Testis (tissue), 2 donors: ENCODE data around the gene CBFA2T2.

Experiments
- POLR2A ChIP-seq: fragments of 450-650 bp; IDR thresholded peaks from one replicate; pipeline ENCODE4 v1.6.1; 2017; ENCODE audit warnings: antibody characterized with exemption, mild to moderate bottlenecking, moderate library complexity
- TF ChIP-seq, protein P1 (sequence below), 3 experiments: fragments of 450-650 bp in 2 of 3; fragments of 200-600 bp in 1 of 3; sonication (generic) in 1 of 3; IDR thresholded peaks; one replicate each; pipeline ENCODE4 v1.5.1; 2016 to 2019; ENCODE audit warnings: antibody characterized with exemption in 3 of 3, mild to moderate bottlenecking in 2 of 3, moderate library complexity in 1 of 3

DNA sequence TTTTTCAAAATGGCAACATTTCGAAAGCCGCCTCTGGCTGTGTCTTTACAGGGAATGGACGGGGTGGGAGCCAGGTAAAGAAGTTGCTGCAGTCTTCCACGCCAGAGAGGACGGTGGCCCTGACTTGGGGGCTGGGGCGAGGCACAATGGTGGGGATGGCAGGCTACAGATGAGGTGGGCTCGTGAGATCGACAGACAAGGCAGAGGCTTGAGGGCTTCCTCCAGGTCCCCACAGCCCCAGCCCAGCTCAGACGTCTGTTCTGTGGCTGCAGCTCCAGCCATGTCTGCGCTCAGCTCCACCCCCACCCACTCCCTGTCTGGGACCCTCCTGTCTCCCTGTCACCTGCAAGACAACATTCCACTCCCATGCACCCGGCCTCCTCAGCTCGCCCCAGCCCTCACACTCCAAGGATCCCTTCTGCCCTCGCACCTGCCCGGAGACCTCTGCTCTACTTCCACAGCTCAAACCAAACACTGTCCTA lies 164.8 kb downstream of the CBFA2T2 start:
- TF ChIP-seq, protein P1, sequence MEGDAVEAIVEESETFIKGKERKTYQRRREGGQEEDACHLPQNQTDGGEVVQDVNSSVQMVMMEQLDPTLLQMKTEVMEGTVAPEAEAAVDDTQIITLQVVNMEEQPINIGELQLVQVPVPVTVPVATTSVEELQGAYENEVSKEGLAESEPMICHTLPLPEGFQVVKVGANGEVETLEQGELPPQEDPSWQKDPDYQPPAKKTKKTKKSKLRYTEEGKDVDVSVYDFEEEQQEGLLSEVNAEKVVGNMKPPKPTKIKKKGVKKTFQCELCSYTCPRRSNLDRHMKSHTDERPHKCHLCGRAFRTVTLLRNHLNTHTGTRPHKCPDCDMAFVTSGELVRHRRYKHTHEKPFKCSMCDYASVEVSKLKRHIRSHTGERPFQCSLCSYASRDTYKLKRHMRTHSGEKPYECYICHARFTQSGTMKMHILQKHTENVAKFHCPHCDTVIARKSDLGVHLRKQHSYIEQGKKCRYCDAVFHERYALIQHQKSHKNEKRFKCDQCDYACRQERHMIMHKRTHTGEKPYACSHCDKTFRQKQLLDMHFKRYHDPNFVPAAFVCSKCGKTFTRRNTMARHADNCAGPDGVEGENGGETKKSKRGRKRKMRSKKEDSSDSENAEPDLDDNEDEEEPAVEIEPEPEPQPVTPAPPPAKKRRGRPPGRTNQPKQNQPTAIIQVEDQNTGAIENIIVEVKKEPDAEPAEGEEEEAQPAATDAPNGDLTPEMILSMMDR (IDR thresholded peaks at IDR 0.05): no peak
- TF ChIP-seq POLR2A: no peak
